ENCODE measurements around the gene PCDHA12. TPM values are rescaled to one million over a fixed set of nuclear protein-coding genes. Genes with fewer than 3 reads are reported as not detected.
A peak's percentile ranks its signal among the peaks of the same experiment; 100 is the strongest.

PCDHA12 gene
- total RNA-seq, 4 donors from 2014 or later, result 0.15 to 0.26 TPM; not detected in 2

DNA sequence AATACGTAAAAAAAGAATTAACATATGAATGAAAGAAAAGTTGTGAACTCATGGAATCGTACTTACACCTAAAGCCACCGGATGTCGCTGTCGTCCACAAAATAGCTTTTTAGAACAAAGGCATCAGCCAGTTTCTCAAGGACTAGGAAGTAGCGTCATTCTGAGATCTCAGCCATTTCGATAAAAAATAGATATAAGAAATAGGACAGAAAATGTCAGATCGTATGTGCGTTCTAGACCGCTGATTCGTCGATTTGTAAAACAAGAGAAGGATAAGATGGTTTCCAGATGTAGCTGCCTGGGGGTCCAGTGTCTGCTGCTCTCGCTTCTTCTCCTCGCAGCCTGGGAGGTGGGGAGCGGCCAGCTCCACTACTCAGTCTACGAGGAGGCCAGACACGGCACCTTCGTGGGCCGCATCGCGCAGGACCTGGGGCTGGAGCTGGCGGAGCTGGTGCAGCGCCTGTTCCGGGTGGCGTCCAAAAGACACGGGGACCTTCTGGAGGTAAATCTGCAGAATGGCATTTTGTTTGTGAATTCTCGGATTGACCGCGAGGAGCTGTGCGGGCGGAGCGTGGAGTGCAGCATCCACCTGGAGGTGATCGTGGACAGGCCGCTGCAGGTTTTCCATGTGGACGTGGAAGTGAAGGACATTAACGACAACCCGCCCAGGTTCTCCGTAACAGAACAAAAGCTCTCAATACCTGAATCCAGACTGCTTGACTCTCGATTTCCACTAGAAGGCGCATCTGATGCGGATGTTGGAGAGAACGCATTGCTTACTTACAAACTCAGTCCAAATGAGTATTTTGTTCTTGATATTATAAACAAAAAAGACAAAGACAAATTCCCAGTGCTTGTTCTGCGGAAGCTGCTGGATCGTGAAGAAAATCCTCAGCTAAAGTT is 19.1 kb upstream of the PCDHA12 start, which contains the start of gene PCDHA10:
Gene PCDHA10 (plus strand): TSS at position 126 of the 903 bp plus-strand sequence. CDS start 152 bp downstream, at position 278.
- Histone ChIP-seq H3K36me3 (no peaks in the 10 kb centered on the region), H3K27ac (no peak within 1 kb of the TSS), H3K27me3 (peaks cover 0 to 40% (median 0%) of the 10 kb centered on the region in 4 donors), H3K4me1 (no peaks in the 10 kb centered on the region), H3K4me3 (peak within 1 kb of the TSS in 1 of 4 donors; percentile 24), H3K9me3 (peaks cover 0 to 40% (median 24%) of the 10 kb centered on the region in 3 donors)
- TF ChIP-seq POLR2A (IDR thresholded peaks at IDR 0.05), result no peak
- TF ChIP-seq, protein P1, sequence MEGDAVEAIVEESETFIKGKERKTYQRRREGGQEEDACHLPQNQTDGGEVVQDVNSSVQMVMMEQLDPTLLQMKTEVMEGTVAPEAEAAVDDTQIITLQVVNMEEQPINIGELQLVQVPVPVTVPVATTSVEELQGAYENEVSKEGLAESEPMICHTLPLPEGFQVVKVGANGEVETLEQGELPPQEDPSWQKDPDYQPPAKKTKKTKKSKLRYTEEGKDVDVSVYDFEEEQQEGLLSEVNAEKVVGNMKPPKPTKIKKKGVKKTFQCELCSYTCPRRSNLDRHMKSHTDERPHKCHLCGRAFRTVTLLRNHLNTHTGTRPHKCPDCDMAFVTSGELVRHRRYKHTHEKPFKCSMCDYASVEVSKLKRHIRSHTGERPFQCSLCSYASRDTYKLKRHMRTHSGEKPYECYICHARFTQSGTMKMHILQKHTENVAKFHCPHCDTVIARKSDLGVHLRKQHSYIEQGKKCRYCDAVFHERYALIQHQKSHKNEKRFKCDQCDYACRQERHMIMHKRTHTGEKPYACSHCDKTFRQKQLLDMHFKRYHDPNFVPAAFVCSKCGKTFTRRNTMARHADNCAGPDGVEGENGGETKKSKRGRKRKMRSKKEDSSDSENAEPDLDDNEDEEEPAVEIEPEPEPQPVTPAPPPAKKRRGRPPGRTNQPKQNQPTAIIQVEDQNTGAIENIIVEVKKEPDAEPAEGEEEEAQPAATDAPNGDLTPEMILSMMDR (IDR thresholded peaks at IDR 0.05), result no peak
- WGBS, 2 donors, result 26 to 40% methylated on average over 31 to 38 of the region's 44 CpGs
- DNase-seq, result no peak
- intact Hi-C loops (cut with DNase I), result no loop called here

DNA sequence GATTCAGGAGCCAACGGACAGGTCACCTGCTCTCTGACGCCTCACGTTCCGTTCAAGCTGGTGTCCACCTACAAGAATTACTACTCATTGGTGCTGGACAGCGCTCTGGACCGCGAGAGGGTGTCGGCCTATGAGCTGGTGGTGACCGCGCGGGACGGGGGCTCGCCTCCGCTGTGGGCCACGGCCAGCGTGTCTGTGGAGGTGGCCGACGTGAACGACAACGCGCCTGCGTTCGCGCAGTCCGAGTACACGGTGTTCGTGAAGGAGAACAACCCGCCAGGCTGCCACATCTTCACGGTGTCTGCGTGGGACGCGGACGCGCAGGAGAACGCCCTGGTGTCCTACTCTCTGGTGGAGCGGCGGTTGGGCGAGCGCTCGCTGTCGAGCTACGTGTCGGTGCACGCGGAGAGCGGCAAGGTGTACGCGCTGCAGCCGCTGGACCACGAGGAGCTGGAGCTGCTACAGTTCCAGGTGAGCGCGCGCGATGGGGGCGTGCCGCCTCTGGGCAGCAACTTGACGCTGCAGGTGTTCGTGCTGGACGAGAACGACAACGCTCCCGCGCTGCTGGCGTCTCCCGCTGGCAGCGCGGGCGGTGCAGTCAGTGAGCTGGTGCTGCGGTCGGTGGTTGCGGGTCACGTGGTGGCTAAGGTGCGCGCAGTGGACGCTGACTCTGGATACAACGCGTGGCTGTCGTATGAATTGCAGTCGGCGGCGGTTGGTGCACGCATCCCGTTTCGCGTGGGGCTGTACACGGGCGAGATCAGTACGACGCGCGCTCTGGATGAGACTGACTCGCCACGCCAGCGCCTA is 17.7 kb upstream of the PCDHA12 start:
- H3K27ac ChIP-seq, result no peak overlapping the region
- DNase-seq, result no peak
- H3K9me3 ChIP-seq, result peaks cover 0 to 51% (median 22%) of the 10 kb centered on the region in 3 donors
- intact Hi-C loops (cut with DNase I), result no loop called here
- H3K27me3 ChIP-seq, result peaks cover 0 to 46% (median 0%) of the 10 kb centered on the region in 4 donors
- no peak overlapping the region for H3K4me3 ChIP-seq
- TF ChIP-seq, protein P1 (IDR thresholded peaks at IDR 0.05), result no peak
- TF ChIP-seq POLR2A (IDR thresholded peaks at IDR 0.05), result no peak
- 72 to 79% methylated on average over 22 to 23 of the region's 94 CpGs for WGBS, 2 donors
- no peaks in the 10 kb centered on the region for H3K36me3 ChIP-seq
- no peaks in the 10 kb centered on the region for H3K4me1 ChIP-seq

DNA sequence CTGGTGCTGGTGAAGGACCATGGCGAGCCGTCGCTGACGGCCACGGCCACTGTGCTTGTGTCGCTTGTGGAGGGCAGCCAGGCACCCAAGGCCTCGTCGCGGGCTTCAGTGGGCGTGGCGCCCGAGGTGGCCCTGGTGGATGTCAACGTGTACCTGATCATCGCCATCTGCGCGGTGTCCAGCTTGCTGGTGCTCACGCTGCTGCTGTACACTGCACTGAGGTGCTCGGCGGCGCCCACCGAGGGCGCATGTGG is 17.2 kb upstream of the PCDHA12 start:
- 67% methylated on average over 1 of the region's 22 CpGs; no CpG with 5 or more reads in 1 of the 2 donors for WGBS, 2 donors
- DNase-seq, result no peak
- Histone ChIP-seq H3K36me3 (no peaks in the 10 kb centered on the region), H3K27me3 (peaks cover 0 to 47% (median 0%) of the 10 kb centered on the region in 4 donors), H3K4me3 (no peak overlapping the region), H3K9me3 (peaks cover 0 to 54% (median 27%) of the 10 kb centered on the region in 3 donors), H3K4me1 (no peaks in the 10 kb centered on the region), H3K27ac (no peak overlapping the region)
- intact Hi-C loops (cut with DNase I), result no loop called here
- TF ChIP-seq, protein P1 (IDR thresholded peaks at IDR 0.05), result no peak
- TF ChIP-seq POLR2A (IDR thresholded peaks at IDR 0.05), result no peak

DNA sequence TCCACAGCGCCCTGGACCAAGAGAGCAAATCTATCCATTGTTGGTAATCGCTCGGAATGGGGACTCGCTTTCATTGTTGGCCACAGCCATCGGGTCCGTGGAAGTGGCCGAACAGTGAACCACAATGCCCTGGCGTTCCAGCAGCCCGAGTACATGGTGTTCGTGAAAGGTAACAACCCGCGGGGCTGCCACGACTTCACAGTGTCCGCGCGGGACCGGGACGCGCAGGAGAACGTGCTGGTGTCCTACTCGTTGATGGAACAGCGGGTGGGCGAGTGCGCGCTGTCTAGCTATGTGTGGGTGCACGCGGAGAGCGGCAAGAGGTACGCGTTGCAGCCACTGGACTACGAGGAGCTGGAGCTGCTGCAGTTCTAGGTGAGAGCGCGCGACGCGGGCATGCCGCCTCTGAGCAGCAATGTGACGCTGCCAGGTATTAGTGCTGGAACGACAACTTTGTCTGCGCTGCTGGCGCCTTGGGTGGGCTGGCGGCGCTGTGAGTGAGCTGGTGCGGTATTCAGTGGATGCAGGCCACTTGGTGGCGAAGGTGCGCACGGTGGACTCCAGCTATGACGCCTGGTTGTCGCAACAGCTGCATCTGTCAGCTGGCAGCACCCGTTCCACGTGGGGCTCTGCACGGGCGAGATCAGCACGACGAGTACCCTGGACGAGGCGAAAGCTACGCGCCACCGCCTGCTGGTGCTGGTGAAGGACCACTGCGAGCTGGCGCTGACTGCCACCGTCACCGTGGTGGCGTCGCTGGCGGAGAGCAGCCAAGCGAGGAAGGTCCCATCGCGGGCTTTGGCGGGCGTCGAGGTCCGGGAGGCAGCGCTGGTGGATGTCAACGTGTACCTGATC is 12.4 kb upstream of the PCDHA12 start:
- no peak overlapping the region for H3K4me3 ChIP-seq
- TF ChIP-seq POLR2A (IDR thresholded peaks at IDR 0.05), result no peak
- TF ChIP-seq, protein P1 (IDR thresholded peaks at IDR 0.05), result no peak
- intact Hi-C loops (cut with DNase I), result no loop called here
- 58 to 73% methylated on average over 35 to 54 of the region's 76 CpGs for WGBS, 2 donors
- no peak for DNase-seq
- H3K27ac ChIP-seq, result no peak overlapping the region
- H3K36me3 ChIP-seq, result no peaks in the 10 kb centered on the region
- H3K27me3 ChIP-seq, result peaks cover 0 to 22% (median 0%) of the 10 kb centered on the region in 4 donors
- H3K4me1 ChIP-seq, result no peaks in the 10 kb centered on the region
- H3K9me3 ChIP-seq, result peaks cover 0 to 34% (median 14%) of the 10 kb centered on the region in 3 donors

Measured in esophagus squamous epithelium (tissue), 5 donors.